ENCODE measurements around the gene LRP11. TPM values are rescaled to one million over a fixed set of nuclear protein-coding genes. Genes with fewer than 3 reads are reported as not detected.
"Not testable (repeated sequence)": the region's sequence is repeated elsewhere in the genome, so short reads cannot be mapped to it uniquely, and the experiment has no call there.

Gene LRP11
- polyA plus RNA-seq, 2 donors, result 20.8 to 25.6 TPM

GRCh38 chr6:149862424-149862738, 1.8 kb downstream of the LRP11 start:
- Histone ChIP-seq H3K4me3 (ENCODE audit: low read depth in 1 of 2, low read length in 2 of 2) (peak overlapping the region in 1 of 2 donors; percentile 72), H3K4me1 (ENCODE audit: control insufficient read depth in 2 of 2, insufficient read depth in 2 of 2, low read length in 1 of 2) (peaks cover 2 to 21% of the 10 kb centered on the region in 2 donors)

GRCh38 chr6:149861603-149862423, 2.3 kb downstream of the LRP11 start:
- WGBS, 2 donors, result 66 to 67% methylated on average over 14 of the region's 14 CpGs
- peaks cover 2 to 21% of the 10 kb centered on the region in 2 donors for H3K4me1 ChIP-seq (ENCODE audit: control insufficient read depth in 2 of 2, insufficient read depth in 2 of 2, low read length in 1 of 2)
- no peaks in the 10 kb centered on the region for H3K9me3 ChIP-seq (ENCODE audit: control insufficient read depth in 2 of 2, insufficient read depth in 1 of 2, low read depth in 1 of 2, low read length in 1 of 2)
- H3K36me3 ChIP-seq (ENCODE audit: control insufficient read depth in 2 of 2, insufficient read depth in 2 of 2, low read length in 1 of 2), result no peaks in the 10 kb centered on the region
- H3K27me3 ChIP-seq (ENCODE audit: control insufficient read depth in 1 of 2, insufficient read depth in 2 of 2, low read length in 2 of 2), result no peaks in the 10 kb centered on the region
- peak overlapping the region in 1 of 2 donors; percentile 24 for H3K27ac ChIP-seq (ENCODE audit: low read depth in 2 of 2, low read length in 1 of 2)
- peak overlapping the region; percentile 2 to 72 for H3K4me3 ChIP-seq (ENCODE audit: low read depth in 1 of 2, low read length in 2 of 2)

More at GRCh38 chr6:149862424-149862738, 1.8 kb downstream of the LRP11 start:
- not testable (repeated sequence) for H3K27me3 ChIP-seq (ENCODE audit: control insufficient read depth in 1 of 2, insufficient read depth in 2 of 2, low read length in 2 of 2); H3K9me3 ChIP-seq (ENCODE audit: control insufficient read depth in 2 of 2, insufficient read depth in 1 of 2, low read depth in 1 of 2, low read length in 1 of 2); H3K36me3 ChIP-seq (ENCODE audit: control insufficient read depth in 2 of 2, insufficient read depth in 2 of 2, low read length in 1 of 2)
- H3K27ac ChIP-seq (ENCODE audit: low read depth in 2 of 2, low read length in 1 of 2), result peak overlapping the region in 1 of 2 donors; percentile 96
- 82 to 86% methylated on average over 8 to 10 of the region's 12 CpGs for WGBS, 2 donors

- no peaks in the 10 kb centered on the region for H3K36me3 ChIP-seq (ENCODE audit: control insufficient read depth in 2 of 2, insufficient read depth in 2 of 2, low read length in 1 of 2)
- H3K27ac ChIP-seq (ENCODE audit: low read depth in 2 of 2, low read length in 1 of 2), result peak overlapping the region in 1 of 2 donors; percentile 51
- 80 to 87% methylated on average over 14 of the region's 14 CpGs for WGBS, 2 donors
- H3K9me3 ChIP-seq (ENCODE audit: control insufficient read depth in 2 of 2, insufficient read depth in 1 of 2, low read depth in 1 of 2, low read length in 1 of 2), result no peaks in the 10 kb centered on the region
- H3K4me3 ChIP-seq (ENCODE audit: low read depth in 1 of 2, low read length in 2 of 2), result no peak overlapping the region
- peaks cover 2 to 21% of the 10 kb centered on the region in 2 donors for H3K4me1 ChIP-seq (ENCODE audit: control insufficient read depth in 2 of 2, insufficient read depth in 2 of 2, low read length in 1 of 2)
- H3K27me3 ChIP-seq (ENCODE audit: control insufficient read depth in 1 of 2, insufficient read depth in 2 of 2, low read length in 2 of 2), result no peaks in the 10 kb centered on the region
These were observed 3.1 kb downstream of the LRP11 start for GRCh38 chr6:149860834-149861602.

- Histone ChIP-seq H3K9me3 (ENCODE audit: control insufficient read depth in 2 of 2, insufficient read depth in 1 of 2, low read depth in 1 of 2, low read length in 1 of 2) (no peaks in the 10 kb centered on the region), H3K4me3 (ENCODE audit: low read depth in 1 of 2, low read length in 2 of 2) (no peak overlapping the region), H3K4me1 (ENCODE audit: control insufficient read depth in 2 of 2, insufficient read depth in 2 of 2, low read length in 1 of 2) (peaks cover 2 to 21% of the 10 kb centered on the region in 2 donors), H3K36me3 (ENCODE audit: control insufficient read depth in 2 of 2, insufficient read depth in 2 of 2, low read length in 1 of 2) (no peaks in the 10 kb centered on the region), H3K27ac (ENCODE audit: low read depth in 2 of 2, low read length in 1 of 2) (peak overlapping the region in 1 of 2 donors; percentile 8), H3K27me3 (ENCODE audit: control insufficient read depth in 1 of 2, insufficient read depth in 2 of 2, low read length in 2 of 2) (no peaks in the 10 kb centered on the region)
- 88 to 90% methylated on average over 5 of the region's 5 CpGs for WGBS, 2 donors
These were observed 3.7 kb downstream of the LRP11 start for GRCh38 chr6:149860513-149860833.

GRCh38 chr6:149859938-149860337, 4.2 kb downstream of the LRP11 start:
- no peaks in the 10 kb centered on the region for H3K9me3 ChIP-seq (ENCODE audit: control insufficient read depth in 2 of 2, insufficient read depth in 1 of 2, low read depth in 1 of 2, low read length in 1 of 2)
- H3K4me1 ChIP-seq (ENCODE audit: control insufficient read depth in 2 of 2, insufficient read depth in 2 of 2, low read length in 1 of 2), result peaks cover 2 to 21% of the 10 kb centered on the region in 2 donors
- no peak overlapping the region for H3K4me3 ChIP-seq (ENCODE audit: low read depth in 1 of 2, low read length in 2 of 2)
- H3K27me3 ChIP-seq (ENCODE audit: control insufficient read depth in 1 of 2, insufficient read depth in 2 of 2, low read length in 2 of 2), result no peaks in the 10 kb centered on the region
- H3K36me3 ChIP-seq (ENCODE audit: control insufficient read depth in 2 of 2, insufficient read depth in 2 of 2, low read length in 1 of 2), result no peaks in the 10 kb centered on the region
- 83 to 93% methylated on average over 3 of the region's 3 CpGs for WGBS, 2 donors
- H3K27ac ChIP-seq (ENCODE audit: low read depth in 2 of 2, low read length in 1 of 2), result no peak overlapping the region

GRCh38 chr6:149859368-149859767, 4.8 kb downstream of the LRP11 start:
- no peaks in the 10 kb centered on the region for H3K9me3 ChIP-seq (ENCODE audit: control insufficient read depth in 2 of 2, insufficient read depth in 1 of 2, low read depth in 1 of 2, low read length in 1 of 2)
- no peaks in the 10 kb centered on the region for H3K36me3 ChIP-seq (ENCODE audit: control insufficient read depth in 2 of 2, insufficient read depth in 2 of 2, low read length in 1 of 2)
- H3K4me3 ChIP-seq (ENCODE audit: low read depth in 1 of 2, low read length in 2 of 2), result no peak overlapping the region
- 50 to 53% methylated on average over 7 of the region's 7 CpGs for WGBS, 2 donors
- H3K27me3 ChIP-seq (ENCODE audit: control insufficient read depth in 1 of 2, insufficient read depth in 2 of 2, low read length in 2 of 2), result no peaks in the 10 kb centered on the region
- H3K27ac ChIP-seq (ENCODE audit: low read depth in 2 of 2, low read length in 1 of 2), result peak overlapping the region in 1 of 2 donors; percentile 26
- peaks cover 2 to 19% of the 10 kb centered on the region in 2 donors for H3K4me1 ChIP-seq (ENCODE audit: control insufficient read depth in 2 of 2, insufficient read depth in 2 of 2, low read length in 1 of 2)

GRCh38 chr6:149857541-149857940, 6.6 kb downstream of the LRP11 start:
- no peaks in the 10 kb centered on the region for H3K27me3 ChIP-seq (ENCODE audit: control insufficient read depth in 1 of 2, insufficient read depth in 2 of 2, low read length in 2 of 2)
- no peaks in the 10 kb centered on the region for H3K36me3 ChIP-seq (ENCODE audit: control insufficient read depth in 2 of 2, insufficient read depth in 2 of 2, low read length in 1 of 2)
- H3K9me3 ChIP-seq (ENCODE audit: control insufficient read depth in 2 of 2, insufficient read depth in 1 of 2, low read depth in 1 of 2, low read length in 1 of 2), result no peaks in the 10 kb centered on the region
- H3K4me1 ChIP-seq (ENCODE audit: control insufficient read depth in 2 of 2, insufficient read depth in 2 of 2, low read length in 1 of 2), result peaks cover 2 to 22% of the 10 kb centered on the region in 2 donors
- H3K4me3 ChIP-seq (ENCODE audit: low read depth in 1 of 2, low read length in 2 of 2), result no peak overlapping the region
- WGBS, 2 donors, result 64 to 68% methylated on average over 5 of the region's 5 CpGs
- H3K27ac ChIP-seq (ENCODE audit: low read depth in 2 of 2, low read length in 1 of 2), result peak overlapping the region; percentile 65 to 80

- Histone ChIP-seq H3K9me3 (ENCODE audit: control insufficient read depth in 2 of 2, insufficient read depth in 1 of 2, low read depth in 1 of 2, low read length in 1 of 2) (no peaks in the 10 kb centered on the region), H3K27ac (ENCODE audit: low read depth in 2 of 2, low read length in 1 of 2) (peak overlapping the region; percentile 36 to 87), H3K4me3 (ENCODE audit: low read depth in 1 of 2, low read length in 2 of 2) (no peak overlapping the region), H3K27me3 (ENCODE audit: control insufficient read depth in 1 of 2, insufficient read depth in 2 of 2, low read length in 2 of 2) (no peaks in the 10 kb centered on the region), H3K36me3 (ENCODE audit: control insufficient read depth in 2 of 2, insufficient read depth in 2 of 2, low read length in 1 of 2) (no peaks in the 10 kb centered on the region), H3K4me1 (ENCODE audit: control insufficient read depth in 2 of 2, insufficient read depth in 2 of 2, low read length in 1 of 2) (peaks cover 2 to 18% of the 10 kb centered on the region in 2 donors)
- WGBS, 2 donors, result 84 to 92% methylated on average over 10 of the region's 10 CpGs
These were observed 7.7 kb downstream of the LRP11 start for GRCh38 chr6:149856256-149856994.

GRCh38 chr6:149855741-149856140, 8.4 kb downstream of the LRP11 start:
- Histone ChIP-seq H3K36me3 (ENCODE audit: control insufficient read depth in 2 of 2, insufficient read depth in 2 of 2, low read length in 1 of 2) (peaks cover 0 to 3% of the 10 kb centered on the region in 2 donors), H3K9me3 (ENCODE audit: control insufficient read depth in 2 of 2, insufficient read depth in 1 of 2, low read depth in 1 of 2, low read length in 1 of 2) (no peaks in the 10 kb centered on the region), H3K4me1 (ENCODE audit: control insufficient read depth in 2 of 2, insufficient read depth in 2 of 2, low read length in 1 of 2) (peaks cover 0 to 13% of the 10 kb centered on the region in 2 donors), H3K4me3 (ENCODE audit: low read depth in 1 of 2, low read length in 2 of 2) (peak overlapping the region in 1 of 2 donors; percentile 15), H3K27me3 (ENCODE audit: control insufficient read depth in 1 of 2, insufficient read depth in 2 of 2, low read length in 2 of 2) (no peaks in the 10 kb centered on the region), H3K27ac (ENCODE audit: low read depth in 2 of 2, low read length in 1 of 2) (peak overlapping the region; percentile 71 to 92)
- 47 to 53% methylated on average over 2 of the region's 2 CpGs for WGBS, 2 donors

All from esophagus (tissue), 2 donors.